H1 (cell line): ENCODE measurements around the gene BLOC1S3. TPM values are rescaled to one million over a fixed set of nuclear protein-coding genes. Genes with fewer than 3 reads are reported as not detected.

ENCODE experiments used
- CTCF ChIA-PET: fragments of 300-600 bp; sonication (Branson Sonifier 250); formaldehyde crosslinking; loops from one replicate; lab custom pipeline; 2021; ENCODE audit not compliant: partially characterized antibody; lab: Charles Lee
- POLR2A ChIA-PET: fragments of 300-600 bp; sonication (Branson Sonifier 250); formaldehyde crosslinking; loops from one replicate; lab custom pipeline; 2021; ENCODE audit warnings: inconsistent platforms; ENCODE audit not compliant: partially characterized antibody; lab: Charles Lee
- DNase-seq, 2 experiments: peaks; one replicate each; pipeline versions ENCODE4 v3.0.0 to v3.0.0-alpha.2; 2010 to 2022; ENCODE audit warnings: low spot score in 2 of 2, low read depth in 1 of 2, mixed read lengths in 1 of 2
- FAIRE-seq: peaks from 2 replicates; lab custom pipeline; 2011; peaks lifted over from hg19 to GRCh38; lab: Jason Lieb, UNC
- H2AFZ ChIP-seq: 2 replicates; pipeline ENCODE4 v1.8.1; 2012; ENCODE audit warnings: low read length, inconsistent platforms
- H2AK5ac ChIP-seq: 2 replicates; pipeline ENCODE4 v1.6.1; 2013; ENCODE audit warnings: low read depth, low read length
- H2BK120ac ChIP-seq: replicated peaks from 2 replicates; pipeline ENCODE3; 2013; ENCODE audit warnings: low read depth, low read length, inconsistent platforms
- H2BK12ac ChIP-seq: 2 replicates; pipeline ENCODE4 v1.6.1; 2013; ENCODE audit warnings: low read depth, low read length
- H2BK15ac ChIP-seq: 2 replicates; pipeline ENCODE4 v1.6.1; 2013; ENCODE audit warnings: low read length
- H2BK20ac ChIP-seq: 2 replicates; pipeline ENCODE4 v1.6.1; 2013; ENCODE audit warnings: low read length
- H2BK5ac ChIP-seq: 2 replicates; pipeline ENCODE4 v1.6.1; 2013; ENCODE audit warnings: low read depth, low read length
- H3K14ac ChIP-seq: 2 replicates; pipeline ENCODE4 v1.6.1; 2013; ENCODE audit warnings: inconsistent platforms; ENCODE audit not compliant: insufficient read length
- H3K18ac ChIP-seq: 2 replicates; pipeline ENCODE4 v1.6.1; 2013; ENCODE audit warnings: low read length; ENCODE audit errors: extremely low read depth
- H3K23ac ChIP-seq: 2 replicates; pipeline ENCODE4 v1.6.1; 2013; ENCODE audit warnings: inconsistent platforms; ENCODE audit not compliant: insufficient read length
- H3K23me2 ChIP-seq: 2 replicates; pipeline ENCODE4 v1.6.1; 2013; ENCODE audit warnings: low read depth, low read length
- H3K27ac ChIP-seq: 2 replicates; pipeline ENCODE4 v1.6.1; 2011; ENCODE audit warnings: low read depth, low read length, inconsistent platforms
- H3K27me3 ChIP-seq, 4 experiments: replicated peaks in 1 of 4; 1 replicate in 1 of 4; 2 replicates in 3 of 4; pipeline versions ENCODE4 v1.6.1 to v1.8.1; 2011 to 2013; ENCODE audit warnings: low read length in 3 of 4, mild to moderate bottlenecking in 3 of 4, inconsistent platforms in 2 of 4, mixed read lengths in 2 of 4, moderate library complexity in 1 of 4; ENCODE audit not compliant: control insufficient read depth in 3 of 4, insufficient read depth in 3 of 4; ENCODE audit errors: extremely low read depth in 1 of 4
- H3K36me3 ChIP-seq, 4 experiments: 2 replicates each; pipeline versions ENCODE4 v1.6.1 to v1.8.1; 2011 to 2013; ENCODE audit warnings: mild to moderate bottlenecking in 4 of 4, low read length in 3 of 4, moderate library complexity in 2 of 4, control low read depth in 1 of 4, inconsistent platforms in 1 of 4; ENCODE audit not compliant: insufficient read depth in 4 of 4, control insufficient read depth in 2 of 4
- H3K4ac ChIP-seq: replicated peaks from 2 replicates; pipeline ENCODE3; 2013; ENCODE audit warnings: low read length, low read depth, mixed read lengths, inconsistent platforms; ENCODE audit not compliant: insufficient read length
- H3K4me1 ChIP-seq, 4 experiments: replicated peaks in 1 of 4; 1 replicate in 1 of 4; 2 replicates in 3 of 4; pipeline versions ENCODE4 v1.6.1 to v1.8.1; 2011 to 2013; ENCODE audit warnings: low read length in 3 of 4, inconsistent platforms in 2 of 4, mixed read lengths in 1 of 4; ENCODE audit not compliant: insufficient read depth in 4 of 4, control insufficient read depth in 3 of 4
- H3K4me2 ChIP-seq, 2 experiments: 2 replicates each; pipeline versions ENCODE4 v1.6.1 to v1.8.1; 2011 to 2013; ENCODE audit warnings: low read depth in 2 of 2, low read length in 2 of 2, control low read depth in 1 of 2, inconsistent platforms in 1 of 2, mild to moderate bottlenecking in 1 of 2; ENCODE audit not compliant: insufficient read depth in 1 of 2
- H3K4me3 ChIP-seq, 4 experiments: fragments of 200-600, 300-600 bp in 1 of 4; sonication (generic), shearing (Covaris generic), sonication (Bioruptor Twin) in 1 of 4; 2 replicates each; pipeline versions ENCODE4 v1.5.1 to v1.8.1; 2011 to 2016; ENCODE audit warnings: low read length in 4 of 4, low read depth in 3 of 4, control low read depth in 2 of 4, inconsistent platforms in 2 of 4, mild to moderate bottlenecking in 2 of 4, mixed read lengths in 1 of 4, moderate library complexity in 1 of 4; ENCODE audit not compliant: insufficient read depth in 2 of 4; ENCODE audit errors: extremely low read depth in 1 of 4
- H3K56ac ChIP-seq: replicated peaks from 2 replicates; pipeline ENCODE3; 2013; ENCODE audit warnings: low read depth, mild to moderate bottlenecking, mixed read lengths, low read length, inconsistent platforms; ENCODE audit not compliant: insufficient read length
- H3K79me1 ChIP-seq: 2 replicates; pipeline ENCODE4 v1.6.1; 2013; ENCODE audit warnings: low read depth, low read length, control low read depth
- H3K79me2 ChIP-seq, 2 experiments: 2 replicates each; pipeline versions ENCODE4 v1.6.1 to v1.8.1; 2012 to 2013; ENCODE audit warnings: low read length in 2 of 2, mild to moderate bottlenecking in 2 of 2, inconsistent platforms in 1 of 2; ENCODE audit not compliant: insufficient read depth in 2 of 2, control insufficient read depth in 1 of 2
- H3K9ac ChIP-seq, 4 experiments: replicated peaks in 1 of 4; 1 replicate in 1 of 4; 2 replicates in 3 of 4; pipeline versions ENCODE4 v1.6.1 to v1.8.1; 2011 to 2013; ENCODE audit warnings: low read depth in 3 of 4, low read length in 3 of 4, control low read depth in 2 of 4, mild to moderate bottlenecking in 2 of 4, moderate library complexity in 2 of 4, inconsistent platforms in 1 of 4; ENCODE audit errors: extremely low read depth in 1 of 4
- H3K9me3 ChIP-seq, 2 experiments: 2 replicates each; pipeline versions ENCODE4 v1.6.1 to v1.8.1; 2012 to 2013; ENCODE audit warnings: mild to moderate bottlenecking in 2 of 2, moderate library complexity in 2 of 2, control low read depth in 1 of 2, inconsistent platforms in 1 of 2, low read depth in 1 of 2, low read length in 1 of 2, mixed read lengths in 1 of 2; ENCODE audit not compliant: insufficient read depth in 2 of 2
- H4K20me1 ChIP-seq, 2 experiments: replicated peaks in 1 of 2; 2 replicates each; pipeline versions ENCODE3 to v1.8.1; 2011 to 2013; ENCODE audit warnings: inconsistent platforms in 2 of 2, low read length in 2 of 2, mild to moderate bottlenecking in 1 of 2; ENCODE audit not compliant: insufficient read depth in 2 of 2, control insufficient read depth in 1 of 2
- H4K5ac ChIP-seq: 2 replicates; pipeline ENCODE4 v1.6.1; 2013; ENCODE audit warnings: low read length, low read depth, mixed read lengths, inconsistent platforms; ENCODE audit not compliant: insufficient read length
- H4K8ac ChIP-seq: 2 replicates; pipeline ENCODE4 v1.8.0; 2013; ENCODE audit warnings: mild to moderate bottlenecking, moderate library complexity, low read length, inconsistent platforms; ENCODE audit not compliant: insufficient read depth; ENCODE audit errors: extremely low read depth
- H4K91ac ChIP-seq: replicated peaks from 2 replicates; pipeline ENCODE3; 2013; ENCODE audit warnings: low read length, mixed read lengths, inconsistent platforms; ENCODE audit not compliant: insufficient read length
- ASH2L ChIP-seq: fragments of 200-600, 300-600 bp; sonication (generic); IDR thresholded peaks from one replicate; pipeline ENCODE4 v1.7.1; 2017; ENCODE audit warnings: low read length
- BCL11A ChIP-seq, 2 experiments: IDR thresholded peaks; one replicate each; pipeline ENCODE4 v1.6.1; 2011; ENCODE audit warnings: low read depth in 2 of 2, low read length in 2 of 2, mild to moderate bottlenecking in 2 of 2
- BRCA1 ChIP-seq: IDR thresholded peaks from 2 replicates; pipeline ENCODE4 v1.6.1; 2012; ENCODE audit warnings: low read depth, low read length, improper control_type of control experiment
- CHD1 ChIP-seq: IDR thresholded peaks from 2 replicates; pipeline ENCODE4 v1.6.1; 2012; ENCODE audit warnings: low read depth, low read length, improper control_type of control experiment
- GABPA ChIP-seq: IDR thresholded peaks from 2 replicates; pipeline ENCODE4 v1.6.1; 2011; ENCODE audit warnings: mild to moderate bottlenecking, low read length, moderate library complexity, borderline replicate concordance; ENCODE audit not compliant: insufficient read depth
- HDAC2 ChIP-seq, 2 experiments: fragments of 300-600 bp in 1 of 2; sonication (generic) in 1 of 2; IDR thresholded peaks; 2 replicates each; pipeline ENCODE4 v1.6.1; 2011 to 2012; ENCODE audit warnings: low read depth in 2 of 2, low read length in 2 of 2, mild to moderate bottlenecking in 2 of 2, moderate library complexity in 2 of 2, borderline replicate concordance in 1 of 2, inconsistent platforms in 1 of 2
- JUND ChIP-seq: IDR thresholded peaks from 2 replicates; pipeline ENCODE4 v1.6.1; 2011; ENCODE audit warnings: mild to moderate bottlenecking, improper control_type of control experiment, low read length
- KDM5A ChIP-seq: fragments of 200-600 bp; IDR thresholded peaks from 2 replicates; pipeline ENCODE4 v1.7.1; 2012; ENCODE audit warnings: mild to moderate bottlenecking, low read length, inconsistent platforms, mixed read lengths
- PHF8 ChIP-seq: fragments of 200-600 bp; sonication (generic); conservative IDR thresholded peaks from 2 replicates; pipeline ENCODE4 v1.7.1; 2012; ENCODE audit warnings: low read depth, mild to moderate bottlenecking, inconsistent platforms, low read length, moderate library complexity
- SP1 ChIP-seq: IDR thresholded peaks from 2 replicates; pipeline ENCODE4 v1.6.1; 2011; ENCODE audit warnings: low read depth, low read length
- SP2 ChIP-seq: IDR thresholded peaks from 2 replicates; pipeline ENCODE4 v1.6.1; 2012; ENCODE audit warnings: mild to moderate bottlenecking, low read length, inconsistent platforms
- SUZ12 ChIP-seq: fragments of 200-600 bp; sonication (generic); IDR thresholded peaks from 2 replicates; pipeline ENCODE4 v1.6.1; 2012; ENCODE audit warnings: mild to moderate bottlenecking, inconsistent platforms, low read length, moderate library complexity, mixed read lengths
- TEAD4 ChIP-seq: IDR thresholded peaks from 2 replicates; pipeline ENCODE4 v1.6.1; 2012; ENCODE audit warnings: low read depth, low read length, inconsistent platforms, mixed read lengths
- YY1 ChIP-seq: IDR thresholded peaks from 2 replicates; pipeline ENCODE4 v1.6.1; 2011; ENCODE audit warnings: low read depth, mild to moderate bottlenecking, low read length
- WGBS, 2 experiments: shearing (Covaris generic) in 1 of 2; methylation state at CpG; one replicate each; pipeline versions ENCODE4 v1.1.6 to v1.1.7; 2013 to 2015; ENCODE audit warnings: low lambda C conversion rate in 2 of 2, mixed read lengths in 2 of 2, inconsistent platforms in 1 of 2, low coverage in 1 of 2, missing lambda C conversion rate in 1 of 2; ENCODE audit not compliant: insufficient replicate concordance in 2 of 2, insufficient coverage in 1 of 2, insufficient read length in 1 of 2; ENCODE audit errors: extremely low coverage in 1 of 2, missing lambda C conversion rate in 1 of 2; 5-methylcytosine and 5-hydroxymethylcytosine counted together
- polyA plus RNA-seq, 7 experiments: library from polyadenylated mRNA; depleted of rRNA in 3 of 7; stranded (reverse) in 5 of 7; unstranded in 2 of 7; fragments of >200 nt in 5 of 7; fragments of 200-250 nt in 2 of 7; gene quantifications; 1 replicate in 5 of 7; 2 replicates in 1 of 7; 4 replicates in 1 of 7; pipeline versions ENCODE4 v1.2.1 to v1.2.3, GENCODE V29; 2011 to 2013; ENCODE audit warnings: missing spikeins in 2 of 7, mixed read lengths in 2 of 7
- total RNA-seq: library from RNA; stranded (reverse); fragmentation: NEBNext Ultra II Directional; extraction: Animal tissue kit (Norgen Biotek cat#: 25700); gene quantifications from 2 replicates; pipeline ENCODE4 v1.2.1, GENCODE V29; 2021
- TF ChIP-seq, protein P1 (sequence below): IDR thresholded peaks from 2 replicates; pipeline ENCODE4 v1.6.1; 2012; ENCODE audit warnings: inconsistent platforms

Gene BLOC1S3
- total and polyA plus RNA-seq, 2 of the 8 experiments (the other 6 are each of a cell fraction or from before 2014, with no cell fraction given): 6.0 to 6.1 TPM

DNA sequence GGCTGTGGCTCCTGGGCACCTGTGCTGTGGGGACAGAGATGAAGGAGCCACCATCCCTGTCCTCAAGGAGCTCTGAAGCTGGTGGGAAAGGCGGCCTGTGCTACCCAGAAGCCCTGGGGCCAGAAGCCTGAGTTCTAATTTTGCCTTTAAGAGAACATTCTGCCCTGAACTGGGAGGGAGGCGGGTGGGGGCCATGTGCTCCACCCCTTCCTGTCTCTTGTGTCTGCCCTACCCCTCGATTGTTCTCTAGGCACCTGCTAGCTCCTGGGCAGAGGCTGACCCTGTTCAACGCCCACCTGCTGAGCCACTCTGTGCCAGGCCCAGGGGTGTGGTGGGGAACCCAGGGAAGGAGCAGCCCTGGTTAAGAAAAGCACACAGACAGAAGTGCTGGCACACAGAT, 6.4 kb upstream of the BLOC1S3 start:
- no peaks in the 10 kb centered on the region for H3K4me1 ChIP-seq
- WGBS, 2 experiments: 69% methylated on average over 3 of the region's 4 CpGs; no CpG with 5 or more reads in 1 of the 2 experiments
- peaks cover 3% of the 10 kb centered on the region for H3K79me1 ChIP-seq
- TF ChIP-seq SP1 (no peak), SUZ12 (no peak), BRCA1 (no peak), ASH2L (no peak), BCL11A (IDR thresholded peaks at IDR 0.05; ENCODE audit: low read depth in 2 of 2, low read length in 2 of 2) (no peak), GABPA (no peak), SP2 (no peak), KDM5A (no peak), YY1 (no peak), HDAC2 (IDR thresholded peaks at IDR 0.05; ENCODE audit: borderline replicate concordance in 1 of 2, low read depth in 2 of 2, low read length in 2 of 2) (no peak), PHF8 (no peak), JUND (no peak), CHD1 (no peak), TEAD4 (no peak)
- TF ChIP-seq, protein P1, sequence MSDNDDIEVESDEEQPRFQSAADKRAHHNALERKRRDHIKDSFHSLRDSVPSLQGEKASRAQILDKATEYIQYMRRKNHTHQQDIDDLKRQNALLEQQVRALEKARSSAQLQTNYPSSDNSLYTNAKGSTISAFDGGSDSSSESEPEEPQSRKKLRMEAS: no peak

More for the DNA sequence above, 6.4 kb upstream of the BLOC1S3 start:
- Histone ChIP-seq H2BK12ac (no peak overlapping the region), H2BK20ac (no peak overlapping the region), H2AK5ac (0 out of 2 replicates have a peak overlapping the region, but pooled peaks have one; percentile 15), H3K36me3 (no peaks in the 10 kb centered on the region), H3K27ac (no peak overlapping the region), H3K18ac (no peak overlapping the region), H3K9me3 (no peaks in the 10 kb centered on the region), H3K4ac (no peak overlapping the region), H3K23me2 (no peaks in the 10 kb centered on the region), H4K20me1 (peaks cover 3 to 10% of the 10 kb centered on the region in 2 experiments), H4K5ac (no peak overlapping the region), H3K56ac (no peak overlapping the region), H2AFZ (no peak overlapping the region), H3K79me2 (peaks cover 0 to 3% of the 10 kb centered on the region in 2 experiments; a peak in 1 of 4 replicates), H2BK15ac (no peak overlapping the region), H2BK120ac (no peak overlapping the region), H3K4me2 (no peak overlapping the region), H4K8ac (no peak overlapping the region), H3K4me3 (no peak overlapping the region), H4K91ac (no peak overlapping the region), H3K23ac (no peak overlapping the region), H3K14ac (no peak overlapping the region), H3K27me3 (no peaks in the 10 kb centered on the region), H3K9ac (no peak overlapping the region), H2BK5ac (no peak overlapping the region)
- CTCF ChIA-PET: interaction anchor here (2.0 kb wide), 1 partner anchor 10 kb away, joined by 8 read pairs; no protein-coding TSS in a partner anchor
- FAIRE-seq (no peak), DNase-seq (no peak)
- POLR2A ChIA-PET: interaction anchor here (0.5 to 3.6 kb wide), 2 partner anchors 12 to 92 kb away, joined by 3 to 14 read pairs; partner anchors contain the start of gene NKPD1
